ENCODE results near the gene GAS7.

GAS7 gene

GRCh38 chr17:10198509-10199249, at the start of gene GAS7:
Gene GAS7 (minus strand): TSS chr17:10198606.
- DNase-seq (ENCODE audit: low spot score), result peak; percentile 38

DNA sequence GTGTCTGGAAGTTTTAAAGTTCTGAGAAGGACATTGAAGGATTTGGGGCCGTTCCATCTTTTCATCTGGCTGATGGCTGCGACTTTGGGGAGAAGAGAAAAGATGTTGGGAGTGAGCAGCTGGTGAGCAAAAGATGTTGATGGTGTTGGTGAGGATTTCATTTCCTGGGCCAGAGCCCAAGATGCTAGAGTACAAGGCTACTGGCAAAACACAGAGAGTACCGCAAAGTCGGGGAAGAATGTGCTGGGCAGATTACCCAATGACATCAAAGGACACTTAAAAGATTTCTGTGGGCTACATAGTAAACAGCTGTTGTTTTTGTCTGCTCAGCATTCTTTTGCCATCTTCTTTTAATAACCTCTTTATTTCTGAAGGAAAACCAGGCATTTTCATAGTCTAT, 49.4 kb upstream of the GAS7 start:
- no peak for DNase-seq (ENCODE audit: low spot score)

- DNase-seq (ENCODE audit: low spot score), result no peak
Measured at GRCh38 chr17:10243883-10244844, 45.8 kb upstream of the GAS7 start.

DNA sequence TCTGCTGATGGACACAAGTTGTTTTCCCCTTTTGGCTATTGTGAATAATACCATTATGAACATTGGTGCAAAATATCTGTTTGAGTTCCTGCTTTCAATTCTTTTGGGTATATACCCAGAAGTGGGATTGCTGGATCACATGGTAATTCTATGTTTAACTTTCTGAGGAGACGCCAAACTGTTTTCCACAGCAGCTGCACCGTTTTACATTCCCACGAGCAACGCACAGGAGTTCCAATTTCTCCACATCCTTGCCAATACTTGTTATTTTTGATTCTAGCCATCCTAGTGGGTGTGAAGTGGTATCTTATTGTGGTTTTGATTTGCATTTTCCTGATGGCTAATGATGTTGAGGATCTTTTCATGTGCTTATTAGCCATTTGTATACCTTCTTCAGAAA, 43.4 kb upstream of the GAS7 start:
- DNase-seq (ENCODE audit: low spot score), result no peak

DNA sequence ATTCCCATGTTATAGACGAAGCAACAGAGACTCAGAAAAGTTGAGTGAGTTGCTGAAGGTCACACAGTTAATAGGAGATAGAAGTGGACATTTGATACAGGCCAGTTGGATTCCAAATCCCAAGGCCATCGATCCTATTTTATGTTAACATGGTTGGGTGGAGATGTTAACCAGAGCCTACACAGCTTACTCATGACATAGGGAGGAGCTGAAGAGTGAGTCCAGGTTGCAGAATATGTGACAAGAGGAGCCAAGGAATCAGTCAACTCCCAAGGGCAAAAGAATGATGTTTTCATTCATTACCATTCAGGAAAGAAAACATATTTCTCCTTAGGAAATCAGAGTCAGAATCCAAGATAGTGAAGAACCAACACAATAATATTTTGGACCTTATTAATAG, 40.3 kb upstream of the GAS7 start:
- no peak for DNase-seq (ENCODE audit: low spot score)

- DNase-seq (ENCODE audit: low spot score), result no peak
Measured at GRCh38 chr17:10234033-10234432, 35.6 kb upstream of the GAS7 start.

GRCh38 chr17:10233161-10233560, 34.8 kb upstream of the GAS7 start:
- DNase-seq (ENCODE audit: low spot score), result no peak

GRCh38 chr17:10229181-10229580, 30.8 kb upstream of the GAS7 start:
- DNase-seq (ENCODE audit: low spot score), result no peak

- peak; percentile 27 for DNase-seq (ENCODE audit: low spot score)
Measured at GRCh38 chr17:10226930-10227695, 28.7 kb upstream of the GAS7 start.

DNA sequence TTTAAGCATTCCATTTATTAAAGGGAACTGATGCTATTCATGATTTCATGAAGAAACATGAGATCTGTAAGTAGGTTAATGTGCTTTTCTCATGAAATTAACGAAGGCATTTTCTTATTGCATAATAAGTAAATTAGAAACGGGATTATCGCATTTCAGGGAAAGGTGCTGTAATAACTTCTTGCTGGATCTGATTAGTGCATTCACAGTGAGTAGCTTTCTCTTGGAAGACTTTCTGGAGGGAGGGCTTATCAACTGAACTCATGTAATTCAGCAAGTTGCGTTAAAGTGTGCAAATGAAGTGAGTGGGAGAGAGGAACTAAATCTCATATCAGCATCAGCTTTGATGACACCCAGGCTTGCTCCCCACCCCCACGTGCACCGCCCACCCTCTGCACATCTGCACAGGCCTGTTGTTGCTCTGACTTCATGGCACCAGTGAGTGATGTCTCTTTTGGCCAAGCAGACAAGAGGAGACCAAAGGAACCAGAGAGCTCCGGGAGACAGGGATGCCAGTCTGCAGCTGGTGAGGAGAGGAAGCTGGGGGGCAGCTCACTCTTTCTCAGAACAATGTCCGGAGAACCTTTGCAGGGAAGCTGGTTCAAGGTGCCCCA, 26.3 kb upstream of the GAS7 start:
- DNase-seq (ENCODE audit: low spot score), result peak; percentile 74

DNA sequence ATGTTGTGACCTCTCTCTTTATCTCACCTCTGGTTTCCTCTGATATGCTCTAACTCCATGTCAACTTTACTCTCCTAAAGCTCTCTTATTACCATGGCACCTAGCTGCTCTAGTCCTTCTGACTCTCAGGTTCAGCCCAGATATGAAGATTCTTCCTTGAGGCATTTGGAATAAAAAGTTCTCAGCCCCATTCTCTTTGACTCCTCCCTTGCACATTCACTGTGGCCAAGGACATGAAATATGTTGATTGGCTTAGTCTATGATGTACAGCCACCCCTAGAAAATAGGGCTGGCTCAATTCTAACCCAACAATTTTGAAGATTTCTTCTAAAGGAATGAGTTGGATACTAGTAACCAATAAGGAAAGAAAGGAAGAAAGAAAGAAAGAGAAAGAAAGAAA, 20.8 kb upstream of the GAS7 start:
- no peak for DNase-seq (ENCODE audit: low spot score)

DNA sequence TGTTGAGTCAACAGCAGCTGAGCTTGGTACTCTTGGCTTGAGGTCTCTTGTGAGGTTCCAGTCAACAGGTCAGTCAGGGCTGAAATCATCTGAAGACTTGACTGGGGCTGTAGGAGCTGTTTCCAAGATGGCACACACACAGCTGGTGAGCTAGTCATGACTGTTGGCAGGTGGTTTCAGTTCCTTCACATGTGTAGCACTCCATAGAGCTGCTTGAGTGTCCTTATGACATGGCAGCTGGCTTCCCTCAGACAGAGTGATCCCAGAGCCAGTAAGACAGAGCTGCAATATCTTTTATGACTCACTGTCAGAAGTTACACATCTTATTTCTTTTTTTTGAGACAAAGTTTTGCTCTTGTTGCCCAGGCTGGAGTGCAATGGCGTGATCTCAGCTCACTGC, 19.5 kb upstream of the GAS7 start:
- no peak for DNase-seq (ENCODE audit: low spot score)

DNA sequence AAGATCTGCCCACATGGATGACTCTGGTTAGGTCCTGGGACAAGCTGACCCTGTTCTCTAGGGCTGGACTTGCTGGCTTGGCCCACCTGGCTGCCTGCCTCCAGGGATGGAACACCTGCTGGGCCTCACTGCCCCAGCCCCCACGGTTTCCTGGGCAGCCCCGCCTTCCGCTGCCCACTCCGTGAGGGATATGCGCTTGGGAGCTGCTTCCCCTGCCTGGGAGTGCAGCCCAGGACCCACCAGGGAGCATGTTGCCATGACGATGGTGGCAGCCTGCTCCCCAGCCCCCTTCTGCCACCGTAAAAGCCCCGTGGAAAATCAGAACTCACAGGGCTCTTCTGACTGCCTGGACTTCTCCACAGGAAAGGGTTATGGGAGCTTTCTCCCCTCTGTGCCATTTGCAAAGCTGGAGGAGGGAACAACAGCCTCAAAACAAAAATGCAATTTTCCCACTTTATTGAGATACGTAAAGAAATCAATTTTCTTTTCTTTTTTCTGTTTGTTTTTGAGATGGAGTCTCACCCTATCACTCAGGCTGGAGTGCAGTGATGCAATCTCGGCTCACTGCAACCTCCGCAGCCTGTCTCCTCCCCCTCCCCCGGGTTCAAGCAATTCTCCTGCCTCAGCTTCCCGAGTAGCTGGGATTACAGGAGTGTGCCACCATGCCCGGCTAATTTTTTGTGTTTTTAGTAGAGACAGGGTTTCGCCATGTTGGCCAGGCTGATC, 18.0 kb upstream of the GAS7 start:
- DNase-seq (ENCODE audit: low spot score), result no peak

- peak; percentile 33 for DNase-seq (ENCODE audit: low spot score)
Measured at GRCh38 chr17:10215286-10215685, 16.9 kb upstream of the GAS7 start.

DNA sequence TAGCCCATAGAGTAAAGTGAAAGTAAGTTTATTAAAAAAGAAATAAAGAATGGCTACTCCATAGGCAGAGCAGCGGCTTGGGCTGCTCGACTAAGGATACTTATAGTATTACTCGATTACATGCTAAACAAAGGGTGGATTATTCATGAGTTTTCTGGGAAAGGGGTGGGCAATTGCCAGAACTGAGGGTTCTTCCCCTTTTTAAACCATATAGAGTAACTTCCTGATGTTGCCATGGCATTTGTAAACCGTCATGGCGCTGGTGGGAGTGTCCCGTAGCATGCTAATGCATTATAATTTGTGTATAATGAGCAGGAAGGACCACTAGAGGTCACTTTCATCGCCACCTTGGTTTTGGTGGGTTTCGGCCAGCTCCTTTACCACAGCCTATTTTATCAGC, 13.3 kb upstream of the GAS7 start:
- no peak for DNase-seq (ENCODE audit: low spot score)

DNA sequence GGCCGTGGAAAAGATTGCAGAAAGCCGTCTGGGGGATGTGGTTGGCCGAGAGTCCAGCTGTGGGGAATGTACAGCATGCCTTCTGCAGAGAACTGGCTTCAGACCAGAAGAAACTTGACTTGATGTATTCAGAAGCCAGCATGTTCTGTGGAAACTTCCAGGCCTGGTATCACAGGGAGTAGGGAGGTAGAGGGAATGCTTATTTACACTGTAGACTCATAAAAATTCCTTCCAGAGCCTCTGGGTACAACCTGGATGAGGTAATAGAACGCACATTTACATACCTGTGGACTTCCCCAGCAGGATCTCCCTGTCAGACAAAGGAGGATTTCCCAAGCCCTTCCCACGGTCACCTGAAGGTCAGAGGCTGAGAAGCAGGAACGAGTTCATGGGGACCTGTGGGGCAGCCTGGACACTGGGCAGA, 11.8 kb upstream of the GAS7 start:
- DNase-seq (ENCODE audit: low spot score), result no peak

GRCh38 chr17:10208604-10209193, 10.3 kb upstream of the GAS7 start:
- no peak for DNase-seq (ENCODE audit: low spot score)

- DNase-seq (ENCODE audit: low spot score), result no peak
Measured at GRCh38 chr17:10207153-10207552, 8.7 kb upstream of the GAS7 start.

GRCh38 chr17:10205549-10206185, 7.3 kb upstream of the GAS7 start:
- DNase-seq (ENCODE audit: low spot score), result no peak

DNA sequence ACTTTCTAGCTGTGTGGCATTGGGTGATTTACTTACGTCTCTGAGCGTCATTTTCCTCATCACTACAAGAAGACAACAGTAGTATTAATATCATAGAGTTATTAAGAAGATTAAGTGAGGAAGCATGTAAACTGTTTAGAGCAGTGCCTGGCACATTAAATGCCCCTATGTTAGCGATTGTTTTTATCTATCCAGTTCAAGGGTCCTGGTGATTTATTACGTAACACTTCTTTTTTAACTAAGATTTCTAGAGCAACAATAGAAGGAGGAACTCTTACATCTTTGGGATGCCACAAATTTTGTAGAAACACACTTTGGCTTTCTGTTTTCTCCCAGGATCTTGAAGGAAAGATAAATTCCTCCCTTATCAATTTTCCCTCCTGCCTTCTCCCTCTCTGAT, 3.3 kb upstream of the GAS7 start:
- no peak for DNase-seq (ENCODE audit: low spot score)

Data from putamen (tissue), 1 donor.